Measurements from ENCODE around the gene TMEM91. TPM values are rescaled to one million over a fixed set of nuclear protein-coding genes. Genes with fewer than 3 reads are reported as not detected.

Gene TMEM91
- polyA plus RNA-seq, 1 donor from 2014 or later = 1.8 TPM

- no peaks in the 10 kb centered on the region for H3K9me3 Mint-ChIP-seq
- H3K4me3 Mint-ChIP-seq = no peak overlapping the region
- H3K4me1 Mint-ChIP-seq = peaks cover 0 to 6% (median 1%) of the 10 kb centered on the region in 3 donors
- H3K36me3 Mint-ChIP-seq = peaks cover 6% of the 10 kb centered on the region
- no peaks in the 10 kb centered on the region for H3K27me3 Mint-ChIP-seq
- peak overlapping the region in 1 of 3 donors; percentile 18 for H3K27ac Mint-ChIP-seq
Measured at GRCh38 chr19:41422456-41422855, 46.1 kb downstream of the TMEM91 start.

GRCh38 chr19:41422955-41423354 is 46.6 kb downstream of the TMEM91 start:
- H3K4me1 Mint-ChIP-seq = peaks cover 0 to 9% (median 5%) of the 10 kb centered on the region in 3 donors
- H3K36me3 Mint-ChIP-seq = peaks cover 6% of the 10 kb centered on the region
- no peak overlapping the region for H3K27ac Mint-ChIP-seq

GRCh38 chr19:41424335-41425173 is 48.2 kb downstream of the TMEM91 start:
- Mint-ChIP-seq H3K36me3 (peaks cover 6% of the 10 kb centered on the region), H3K4me1 (peaks cover 0 to 10% (median 7%) of the 10 kb centered on the region in 3 donors), H3K27me3 (no peaks in the 10 kb centered on the region), H3K9me3 (no peaks in the 10 kb centered on the region), H3K27ac (no peak overlapping the region), H3K4me3 (peak overlapping the region in 1 of 4 donors; percentile 17)

More at GRCh38 chr19:41422955-41423354, 46.6 kb downstream of the TMEM91 start:
- Mint-ChIP-seq H3K4me3 (no peak overlapping the region), H3K9me3 (no peaks in the 10 kb centered on the region), H3K27me3 (no peaks in the 10 kb centered on the region)

GRCh38 chr19:41425174-41426115 is 49.1 kb downstream of the TMEM91 start:
- Mint-ChIP-seq H3K9me3 (no peaks in the 10 kb centered on the region), H3K4me1 (peaks cover 0 to 8% (median 7%) of the 10 kb centered on the region in 3 donors), H3K27ac (no peak overlapping the region), H3K4me3 (peak overlapping the region in 1 of 4 donors; percentile 17), H3K27me3 (no peaks in the 10 kb centered on the region), H3K36me3 (peaks cover 6% of the 10 kb centered on the region)

GRCh38 chr19:41426116-41426841 is 49.9 kb downstream of the TMEM91 start:
- Mint-ChIP-seq H3K4me3 (no peak overlapping the region), H3K4me1 (peaks cover 0 to 9% (median 7%) of the 10 kb centered on the region in 3 donors), H3K9me3 (no peaks in the 10 kb centered on the region), H3K27me3 (no peaks in the 10 kb centered on the region), H3K27ac (no peak overlapping the region), H3K36me3 (peaks cover 4% of the 10 kb centered on the region)

- H3K27ac Mint-ChIP-seq = no peak within 1 kb of the TSS
- no peaks in the 10 kb centered on the region for H3K9me3 Mint-ChIP-seq
- H3K27me3 Mint-ChIP-seq = no peaks in the 10 kb centered on the region
- peaks cover 0 to 9% (median 7%) of the 10 kb centered on the region in 3 donors for H3K4me1 Mint-ChIP-seq
- peaks cover 4% of the 10 kb centered on the region for H3K36me3 Mint-ChIP-seq
- H3K4me3 Mint-ChIP-seq = peak within 1 kb of the TSS in 2 of 4 donors; percentile 74 to 87
Measured at GRCh38 chr19:41426952-41427646, 50.8 kb downstream of the TMEM91 start, which contains the start of gene B3GNT8. Gene B3GNT8, minus strand, starts transcription at chr19:41427374. Its CDS starts 596 bp downstream, at chr19:41426778.

- peaks cover 2% of the 10 kb centered on the region for H3K36me3 Mint-ChIP-seq
- no peaks in the 10 kb centered on the region for H3K9me3 Mint-ChIP-seq
- peak overlapping the region in 1 of 3 donors; percentile 62 for H3K27ac Mint-ChIP-seq
- peak overlapping the region in 2 of 4 donors; percentile 74 to 87 for H3K4me3 Mint-ChIP-seq
- no peaks in the 10 kb centered on the region for H3K27me3 Mint-ChIP-seq
- H3K4me1 Mint-ChIP-seq = peaks cover 0 to 9% (median 7%) of the 10 kb centered on the region in 3 donors
Measured at GRCh38 chr19:41427647-41428480, 51.5 kb downstream of the TMEM91 start.

- H3K36me3 Mint-ChIP-seq = peaks cover 2% of the 10 kb centered on the region
- peak overlapping the region in 2 of 3 donors; percentile 46 to 62 for H3K27ac Mint-ChIP-seq
- H3K4me1 Mint-ChIP-seq = peaks cover 0 to 9% (median 7%) of the 10 kb centered on the region in 3 donors
- H3K27me3 Mint-ChIP-seq = no peaks in the 10 kb centered on the region
- H3K4me3 Mint-ChIP-seq = no peak overlapping the region
- H3K9me3 Mint-ChIP-seq = no peaks in the 10 kb centered on the region
Measured at GRCh38 chr19:41428481-41428859, 52.1 kb downstream of the TMEM91 start.

GRCh38 chr19:41430922-41431321 is 54.6 kb downstream of the TMEM91 start:
- peak overlapping the region in 1 of 3 donors; percentile 76 for H3K27ac Mint-ChIP-seq

GRCh38 chr19:41431426-41432386 is 55.4 kb downstream of the TMEM91 start:
- H3K4me1 Mint-ChIP-seq = peaks cover 0 to 11% (median 9%) of the 10 kb centered on the region in 3 donors
- H3K9me3 Mint-ChIP-seq = no peaks in the 10 kb centered on the region
- H3K27ac Mint-ChIP-seq = peak overlapping the region in 1 of 3 donors; percentile 50
- H3K27me3 Mint-ChIP-seq = no peaks in the 10 kb centered on the region
- H3K4me3 Mint-ChIP-seq = no peak overlapping the region
- H3K36me3 Mint-ChIP-seq = peaks cover under 1% of the 10 kb centered on the region

More at GRCh38 chr19:41430922-41431321, 54.6 kb downstream of the TMEM91 start:
- peaks cover 2% of the 10 kb centered on the region for H3K36me3 Mint-ChIP-seq
- no peak overlapping the region for H3K4me3 Mint-ChIP-seq
- no peaks in the 10 kb centered on the region for H3K27me3 Mint-ChIP-seq
- peaks cover 0 to 9% (median 7%) of the 10 kb centered on the region in 3 donors for H3K4me1 Mint-ChIP-seq
- H3K9me3 Mint-ChIP-seq = no peaks in the 10 kb centered on the region

GRCh38 chr19:41433171-41433570 is 56.8 kb downstream of the TMEM91 start:
- Mint-ChIP-seq H3K4me1 (peaks cover 0 to 8% (median 7%) of the 10 kb centered on the region in 3 donors), H3K9me3 (no peaks in the 10 kb centered on the region), H3K27me3 (no peaks in the 10 kb centered on the region), H3K36me3 (peaks cover 1% of the 10 kb centered on the region), H3K4me3 (no peak overlapping the region), H3K27ac (no peak overlapping the region)
